Measurements from ENCODE around the gene SPINK13. TPM values are rescaled to one million over a fixed set of nuclear protein-coding genes. Genes with fewer than 3 reads are reported as not detected.
"Not testable (repeated sequence)": the region's sequence is repeated elsewhere in the genome, so short reads cannot be mapped to it uniquely, and the experiment has no call there.

Gene SPINK13
- total and polyA plus RNA-seq, 9 of the 15 experiments (the other 6 are each of a cell fraction or from before 2014, with no cell fraction given) = 0.07 TPM; not detected in 8

GRCh38 chr5:148280893-148281292, 12.3 kb downstream of the SPINK13 start:
- intact Hi-C loops (cut with micrococcal nuclease); H3K4me3 ChIP-seq; H3K4me2 ChIP-seq (ENCODE audit: insufficient read depth, low read length); H3K4me1 ChIP-seq (replicated peaks in 1 of 2; ENCODE audit: control insufficient read depth in 2 of 2, insufficient read depth in 2 of 2, low read length in 2 of 2); H4K20me1 ChIP-seq (replicated peaks; ENCODE audit: control insufficient read depth, insufficient read depth, low read length); CTCF ChIA-PET (ENCODE audit: low intra/inter-chr PET ratio); H3K36me3 ChIP-seq (ENCODE audit: control insufficient read depth, insufficient read depth, low read length); ATAC-seq; in situ Hi-C loops (cut with MboI); H3K9me3 ChIP-seq (replicated peaks; ENCODE audit: control insufficient read depth, insufficient read depth, low read depth, low read length); FAIRE-seq; DNase-seq (ENCODE audit: extremely low read depth in 1 of 4, low spot score in 3 of 4); H3K9me1 ChIP-seq (ENCODE audit: control insufficient read depth, insufficient read depth, low read length); H2AFZ ChIP-seq (ENCODE audit: low read depth, low read length); BruUV-seq (replicated peaks); H3K9ac ChIP-seq (ENCODE audit: insufficient read depth in 1 of 2, low read depth in 2 of 2, low read length in 2 of 2); H3K27ac ChIP-seq (ENCODE audit: extremely low read depth, low read depth, low read length); H3K27me3 ChIP-seq (ENCODE audit: control insufficient read depth in 2 of 2, insufficient read depth in 2 of 2, low read length in 2 of 2); H3K79me2 ChIP-seq (ENCODE audit: control insufficient read depth, insufficient read depth, low read length): not testable (repeated sequence)
- peak in 2 of 3 experiments; percentile 18 to 45 for TF ChIP-seq YY1 (IDR thresholded peaks at IDR 0.05; ENCODE audit: borderline replicate concordance in 1 of 3, control insufficient read depth in 1 of 3, extremely low read depth in 1 of 3, insufficient read depth in 3 of 3, insufficient read length in 1 of 3, insufficient replicate concordance in 2 of 3, low read depth in 1 of 3, low read length in 2 of 3)
- POLR2A ChIA-PET = interaction anchor here (0.7 to 0.8 kb wide), 3 partner anchors 11 to 65 kb away, joined by 3 read pairs; no protein-coding TSS in a partner anchor
- WGBS (ENCODE audit: insufficient coverage, low coverage, missing lambda C conversion rate) = 0% methylated on average over 5 of the region's 5 CpGs

- CTCF ChIA-PET (ENCODE audit: low intra/inter-chr PET ratio); H3K79me2 ChIP-seq (ENCODE audit: control insufficient read depth, insufficient read depth, low read length); intact Hi-C loops (cut with micrococcal nuclease); BruUV-seq (replicated peaks); H3K4me3 ChIP-seq; H3K9me1 ChIP-seq (ENCODE audit: control insufficient read depth, insufficient read depth, low read length); ATAC-seq; H3K27ac ChIP-seq (ENCODE audit: extremely low read depth, low read depth, low read length); H3K4me2 ChIP-seq (ENCODE audit: insufficient read depth, low read length); in situ Hi-C loops (cut with MboI); DNase-seq (ENCODE audit: extremely low read depth in 1 of 4, low spot score in 3 of 4); H3K9me3 ChIP-seq (replicated peaks; ENCODE audit: control insufficient read depth, insufficient read depth, low read depth, low read length); H3K9ac ChIP-seq (ENCODE audit: insufficient read depth in 1 of 2, low read depth in 2 of 2, low read length in 2 of 2); H3K27me3 ChIP-seq (ENCODE audit: control insufficient read depth in 2 of 2, insufficient read depth in 2 of 2, low read length in 2 of 2); H4K20me1 ChIP-seq (replicated peaks; ENCODE audit: control insufficient read depth, insufficient read depth, low read length); FAIRE-seq; H3K4me1 ChIP-seq (replicated peaks in 1 of 2; ENCODE audit: control insufficient read depth in 2 of 2, insufficient read depth in 2 of 2, low read length in 2 of 2); H3K36me3 ChIP-seq (ENCODE audit: control insufficient read depth, insufficient read depth, low read length); H2AFZ ChIP-seq (ENCODE audit: low read depth, low read length): not testable (repeated sequence)
- 8% methylated on average over 4 of the region's 4 CpGs for WGBS (ENCODE audit: insufficient coverage, low coverage, missing lambda C conversion rate)
- POLR2A ChIA-PET = interaction anchor here (0.7 to 0.8 kb wide), 2 partner anchors 13 to 65 kb away, joined by 3 read pairs; no protein-coding TSS in a partner anchor
Measured at GRCh38 chr5:148281336-148281735, 12.7 kb downstream of the SPINK13 start.
